PFSK-1 (cell line): Measurements from ENCODE around the gene TTYH3.

Experiments used
- FOXP2 ChIP-seq: optimal IDR thresholded peaks from 2 replicates; pipeline ENCODE3; 2011; ENCODE audit warnings: borderline replicate concordance, control low read depth, inconsistent platforms; ENCODE audit not compliant: insufficient read depth; ENCODE audit errors: extremely low read length, extremely low read depth
- POLR2AphosphoS5 ChIP-seq: IDR thresholded peaks from 2 replicates; pipeline ENCODE4 v1.6.1; 2012; ENCODE audit warnings: low read depth, mild to moderate bottlenecking, control low read depth, low read length, moderate library complexity
- REST ChIP-seq, 2 experiments: IDR thresholded peaks; 2 replicates each; pipeline versions ENCODE4 v1.6.1 to v1.8.0; 2011 to 2012; ENCODE audit warnings: low read depth in 2 of 2, low read length in 2 of 2, control low read depth in 1 of 2, inconsistent platforms in 1 of 2, mild to moderate bottlenecking in 1 of 2, moderate library complexity in 1 of 2; ENCODE audit not compliant: insufficient read depth in 1 of 2
- SIN3A ChIP-seq: IDR thresholded peaks from 2 replicates; pipeline ENCODE4 v1.6.1; 2012; ENCODE audit warnings: mild to moderate bottlenecking, low read length, moderate library complexity, borderline replicate concordance; ENCODE audit not compliant: insufficient read depth
- TAF1 ChIP-seq: IDR thresholded peaks from 2 replicates; pipeline ENCODE4 v1.6.1; 2012; ENCODE audit warnings: low read length, control low read depth, borderline replicate concordance; ENCODE audit not compliant: insufficient read depth

Gene TTYH3

DNA sequence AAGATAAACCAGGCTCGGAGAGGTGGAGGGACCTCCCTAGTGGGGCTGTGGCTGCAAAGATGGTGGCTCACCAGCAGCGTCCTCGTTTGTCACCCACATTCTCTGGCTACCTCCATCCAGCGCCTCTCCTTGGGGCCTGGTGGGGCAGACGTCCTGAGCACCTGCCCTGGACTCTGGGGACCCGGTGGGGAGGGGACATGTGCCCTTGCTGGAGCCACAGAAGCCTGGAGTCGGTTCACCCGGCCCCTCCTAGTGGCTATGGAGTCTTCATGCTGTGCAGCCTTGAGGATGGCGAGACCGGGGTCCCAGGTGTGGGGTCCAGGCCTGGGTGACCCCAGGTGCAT is 14.5 kb downstream of the TTYH3 start:
- TF ChIP-seq FOXP2 (no peak), POLR2AphosphoS5 (no peak), SIN3A (no peak), TAF1 (no peak), REST (IDR thresholded peaks at IDR 0.05; ENCODE audit: insufficient read depth in 1 of 2, low read depth in 2 of 2, low read length in 2 of 2) (no peak)

GRCh38 chr7:2646680-2647571 is 15.1 kb downstream of the TTYH3 start:
- no peak for TF ChIP-seq POLR2AphosphoS5
- TF ChIP-seq SIN3A, result no peak
- TF ChIP-seq FOXP2, result no peak
- TF ChIP-seq REST (IDR thresholded peaks at IDR 0.05; ENCODE audit: insufficient read depth in 1 of 2, low read depth in 2 of 2, low read length in 2 of 2), result no peak
- no peak for TF ChIP-seq TAF1

GRCh38 chr7:2647594-2648172 is 15.9 kb downstream of the TTYH3 start:
- TF ChIP-seq POLR2AphosphoS5 (no peak), REST (IDR thresholded peaks at IDR 0.05; ENCODE audit: insufficient read depth in 1 of 2, low read depth in 2 of 2, low read length in 2 of 2) (no peak), SIN3A (no peak), FOXP2 (no peak), TAF1 (no peak)

DNA sequence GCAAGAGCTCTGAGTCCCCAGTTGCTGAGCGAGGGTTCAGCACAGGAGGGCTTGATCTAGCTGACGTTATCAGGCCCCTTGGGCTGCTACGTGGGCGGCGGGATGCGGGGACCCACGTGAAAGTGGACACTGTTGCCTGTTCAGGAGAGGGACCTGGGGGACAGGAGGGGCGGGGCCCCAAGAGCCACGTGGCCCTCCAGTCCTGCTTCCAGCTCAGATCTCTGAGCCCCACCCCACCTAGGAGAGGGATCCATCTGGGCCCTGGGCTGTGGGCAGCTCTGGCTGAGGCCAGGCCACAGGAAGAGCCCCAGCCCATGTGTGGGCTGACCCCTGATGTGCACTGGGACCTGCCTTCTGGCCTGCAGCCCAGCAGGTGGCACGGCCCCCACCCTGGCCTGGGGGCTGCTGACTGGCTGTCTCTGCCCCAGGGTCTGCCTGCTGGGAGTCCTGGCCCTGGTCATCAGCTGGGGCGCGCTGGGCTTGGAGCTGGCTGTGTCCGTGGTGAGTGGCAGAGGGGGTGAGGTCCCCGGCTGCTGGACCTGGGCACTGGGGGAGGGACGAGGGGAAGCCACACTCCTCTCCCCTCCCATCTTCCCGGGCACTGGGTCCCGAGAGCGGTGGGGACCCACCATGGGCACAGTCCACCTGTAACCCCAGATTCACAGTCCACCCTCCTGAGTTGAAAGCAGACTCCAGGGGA is 17.5 kb downstream of the TTYH3 start:
- no peak for TF ChIP-seq SIN3A
- no peak for TF ChIP-seq FOXP2
- TF ChIP-seq POLR2AphosphoS5, result no peak
- TF ChIP-seq TAF1, result no peak
- no peak for TF ChIP-seq REST (IDR thresholded peaks at IDR 0.05; ENCODE audit: insufficient read depth in 1 of 2, low read depth in 2 of 2, low read length in 2 of 2)
